BLaER1 treated with 17β-estradiol and CSF1 and Interleukin-3, amounts not matched to agents 10 nM and 100 nM (cell line): Measurements from ENCODE around the gene BLVRB.

Source experiments
- H3K27ac ChIP-seq, 11 experiments: shearing (Covaris generic); formaldehyde crosslinking; 2 replicates each; pipeline ENCODE4 v1.8.1; 2022
- H3K27me3 ChIP-seq, 11 experiments: shearing (Covaris generic); formaldehyde crosslinking; 2 replicates each; pipeline ENCODE4 v1.8.1; 2022
- H3K36me3 ChIP-seq, 11 experiments: shearing (Covaris generic); formaldehyde crosslinking; 2 replicates each; pipeline ENCODE4 v1.8.1; 2022
- H3K4me1 ChIP-seq, 10 experiments: shearing (Covaris generic); formaldehyde crosslinking; 2 replicates each; pipeline ENCODE4 v1.8.1; 2022
- H3K4me2 ChIP-seq, 11 experiments: shearing (Covaris generic); formaldehyde crosslinking; 2 replicates each; pipeline ENCODE4 v1.8.1; 2022
- H3K4me3 ChIP-seq, 10 experiments: shearing (Covaris generic); formaldehyde crosslinking; 2 replicates each; pipeline ENCODE4 v1.8.1; 2022
- H3K9ac ChIP-seq, 11 experiments: shearing (Covaris generic); formaldehyde crosslinking; 2 replicates each; pipeline ENCODE4 v1.8.1; 2022
- H3K9me3 ChIP-seq, 11 experiments: shearing (Covaris generic); formaldehyde crosslinking; replicated peaks in 1 of 11; 2 replicates each; pipeline ENCODE4 v1.8.1; 2022
- H4K20me1 ChIP-seq, 11 experiments: shearing (Covaris generic); formaldehyde crosslinking; 2 replicates each; pipeline ENCODE4 v1.8.1; 2022
- Cebpa-rat ChIP-seq, 11 experiments: shearing (Covaris generic); IDR thresholded peaks; 2 replicates each; pipeline ENCODE4 v1.8.1; 2022

BLVRB gene

DNA sequence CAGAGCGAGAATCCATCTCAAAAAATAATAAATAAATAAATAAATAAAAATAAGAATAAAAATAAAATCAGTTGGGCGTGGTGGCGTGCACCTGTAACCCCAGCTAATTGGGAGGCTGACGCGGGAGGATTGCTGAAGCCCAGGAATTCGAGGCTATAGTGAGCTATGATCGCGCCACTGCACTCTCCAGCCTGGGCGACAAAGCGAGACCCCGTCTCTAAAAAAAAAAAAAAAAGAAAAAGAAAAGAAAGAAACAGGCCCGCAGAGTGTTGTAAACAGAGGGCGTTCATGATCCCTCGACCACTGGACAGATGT is 45.1 kb downstream of the BLVRB start:
- H3K27me3 ChIP-seq = no peaks in the 10 kb centered on the region
- peaks cover 55 to 83% (median 77%) of the 10 kb centered on the region in 10 experiments for H3K4me1 ChIP-seq
- H3K36me3 ChIP-seq = peaks cover 11 to 21% (median 18%) of the 10 kb centered on the region in 11 experiments
- peak overlapping the region; percentile 80 to 98 (median 94) for H3K4me2 ChIP-seq
- peak overlapping the region in 10 of 11 experiments; percentile 78 to 98 (median 88); a peak in 18 of 22 replicates for H3K27ac ChIP-seq
- H3K9ac ChIP-seq = peak overlapping the region; percentile 78 to 97 (median 85)
- TF ChIP-seq Cebpa-rat (IDR thresholded peaks at IDR 0.05) = no peak
- peak overlapping the region; percentile 54 to 85 (median 66) for H3K4me3 ChIP-seq
- peaks cover 0 to 43% (median 14%) of the 10 kb centered on the region in 11 experiments; a peak in 13 of 22 replicates for H4K20me1 ChIP-seq
- H3K9me3 ChIP-seq = no peaks in the 10 kb centered on the region

DNA sequence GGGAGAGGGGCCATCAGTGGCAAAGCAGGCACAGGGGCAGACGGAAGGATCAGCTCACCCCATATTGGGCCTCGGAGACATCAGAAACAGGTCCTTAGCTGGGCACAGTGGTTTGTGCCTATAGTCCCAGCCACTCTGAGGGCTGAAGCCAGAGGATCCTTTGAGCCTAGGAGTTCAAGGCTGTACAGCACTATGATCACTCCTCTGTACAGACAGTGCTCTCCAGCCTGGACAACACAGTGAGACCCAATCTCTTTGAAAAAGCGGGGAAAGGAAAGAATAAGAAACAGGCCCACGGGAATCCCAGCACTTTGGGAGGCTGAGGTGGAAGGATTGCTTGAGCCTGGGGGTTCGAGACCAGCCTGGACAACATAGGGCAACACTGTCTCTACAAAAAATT is 45.8 kb downstream of the BLVRB start:
- no peaks in the 10 kb centered on the region for H3K9me3 ChIP-seq
- H3K27me3 ChIP-seq = no peaks in the 10 kb centered on the region
- peak overlapping the region in 3 of 11 experiments; percentile 89 to 98 (median 96); a peak in 7 of 22 replicates for H3K4me2 ChIP-seq
- no peak overlapping the region; a peak in 2 of 22 replicates for H3K9ac ChIP-seq
- H3K4me3 ChIP-seq = no peak overlapping the region
- H4K20me1 ChIP-seq = peaks cover 0 to 38% (median 11%) of the 10 kb centered on the region in 11 experiments; a peak in 13 of 22 replicates
- peaks cover 55 to 90% (median 83%) of the 10 kb centered on the region in 10 experiments for H3K4me1 ChIP-seq
- H3K27ac ChIP-seq = 0 out of 22 replicates have a peak overlapping the region, but pooled peaks of 2 of the 11 experiments have one; percentile 3 to 10
- H3K36me3 ChIP-seq = peaks cover 11 to 21% (median 18%) of the 10 kb centered on the region in 11 experiments
- no peak for TF ChIP-seq Cebpa-rat (IDR thresholded peaks at IDR 0.05)

DNA sequence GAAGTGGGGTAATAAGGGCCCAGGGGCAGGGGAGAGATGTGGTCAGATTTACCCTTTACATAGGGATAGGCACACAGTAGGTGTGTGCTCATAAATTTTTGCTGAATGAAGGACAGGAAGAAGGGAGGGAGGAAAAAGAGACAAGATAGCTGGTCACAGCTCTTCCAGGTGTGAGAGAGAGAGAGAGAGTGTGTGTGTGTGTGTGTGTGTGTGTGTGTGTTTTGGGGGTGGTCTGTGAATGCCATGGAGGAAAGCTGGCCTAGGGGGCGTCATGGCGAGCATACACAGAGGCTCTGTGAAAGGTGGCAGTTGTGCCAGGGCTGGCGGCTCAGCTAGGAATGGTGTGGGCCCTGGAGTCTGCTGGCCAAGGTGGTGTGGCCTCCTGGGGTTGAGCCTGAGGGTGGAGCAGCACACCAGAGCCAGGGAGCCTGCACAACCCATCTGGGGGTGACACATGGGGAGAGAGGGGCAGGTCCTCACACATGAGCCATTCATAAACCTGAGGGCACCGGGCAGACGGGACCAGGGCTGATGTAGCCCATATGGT is 46.4 kb downstream of the BLVRB start:
- no peak for TF ChIP-seq Cebpa-rat (IDR thresholded peaks at IDR 0.05)
- Histone ChIP-seq H3K36me3 (peaks cover 11 to 21% (median 18%) of the 10 kb centered on the region in 11 experiments), H4K20me1 (peaks cover 0 to 33% (median 9%) of the 10 kb centered on the region in 11 experiments; a peak in 13 of 22 replicates), H3K4me2 (peak overlapping the region in 2 of 11 experiments; percentile 89 to 96; a peak in 2 of 22 replicates), H3K4me3 (no peak overlapping the region), H3K27me3 (no peaks in the 10 kb centered on the region), H3K4me1 (peaks cover 55 to 94% (median 81%) of the 10 kb centered on the region in 10 experiments), H3K27ac (peak overlapping the region in 2 of 11 experiments; percentile 3 to 10; a peak in 1 of 22 replicates), H3K9ac (peak overlapping the region in 2 of 11 experiments; percentile 24 to 39; a peak in 2 of 22 replicates), H3K9me3 (no peaks in the 10 kb centered on the region)

DNA sequence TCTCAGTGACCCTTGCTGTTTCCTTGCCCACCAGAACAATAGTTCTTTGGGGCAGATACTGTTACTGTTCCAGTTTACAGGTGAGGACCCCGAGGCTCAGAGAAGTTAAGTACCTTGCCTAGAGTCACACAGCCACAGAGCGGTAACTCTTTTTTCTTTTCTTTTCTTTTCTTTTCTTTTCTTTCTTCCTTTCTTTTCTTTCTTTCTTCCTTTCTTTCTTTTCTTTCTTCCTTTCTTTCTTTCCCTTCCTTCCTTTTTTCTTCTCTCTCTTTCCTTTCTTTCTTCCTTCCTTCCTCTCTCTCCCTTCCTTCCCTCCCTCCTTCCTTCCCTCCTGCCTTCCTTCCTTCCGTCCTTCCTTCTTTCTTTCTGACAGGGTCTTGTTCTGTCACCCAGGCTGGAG is 47.5 kb downstream of the BLVRB start:
- no peak overlapping the region for H3K4me3 ChIP-seq
- peaks cover 9 to 15% (median 13%) of the 10 kb centered on the region in 11 experiments for H3K36me3 ChIP-seq
- no peaks in the 10 kb centered on the region for H3K9me3 ChIP-seq
- peak overlapping the region; percentile 49 to 87 (median 79); a peak in 17 of 22 replicates for H3K27ac ChIP-seq
- no peaks in the 10 kb centered on the region for H3K27me3 ChIP-seq
- H3K4me2 ChIP-seq = peak overlapping the region; percentile 73 to 96 (median 83); a peak in 21 of 22 replicates
- H3K4me1 ChIP-seq = peaks cover 60 to 94% (median 81%) of the 10 kb centered on the region in 10 experiments
- TF ChIP-seq Cebpa-rat (IDR thresholded peaks at IDR 0.05) = no peak
- peak overlapping the region in 9 of 11 experiments; percentile 54 to 74 (median 68); a peak in 10 of 22 replicates for H3K9ac ChIP-seq
- peaks cover 0 to 22% (median 5%) of the 10 kb centered on the region in 11 experiments; a peak in 13 of 22 replicates for H4K20me1 ChIP-seq

DNA sequence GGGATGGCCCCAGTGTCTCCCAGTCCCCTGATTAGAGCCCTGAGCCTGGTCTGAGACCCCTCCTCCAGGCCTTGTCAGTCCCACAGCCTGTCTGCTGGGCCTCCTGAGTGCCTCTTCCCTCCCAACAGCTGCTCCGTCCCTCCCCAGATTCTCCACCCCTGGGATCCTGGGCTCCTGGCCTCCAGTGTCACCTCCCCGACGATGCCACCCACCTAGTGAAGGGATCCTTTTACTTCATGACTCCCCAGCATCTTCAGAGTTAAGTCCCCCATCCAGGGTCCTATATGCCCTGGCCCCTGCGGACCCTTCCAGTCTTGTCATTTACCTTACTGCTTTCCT is 47.9 kb downstream of the BLVRB start:
- Histone ChIP-seq H4K20me1 (peaks cover 0 to 17% (median under 1%) of the 10 kb centered on the region in 11 experiments; a peak in 9 of 22 replicates), H3K4me3 (peak overlapping the region in 3 of 10 experiments; percentile 19 to 39 (median 25); a peak in 3 of 20 replicates), H3K9me3 (no peaks in the 10 kb centered on the region), H3K4me1 (peaks cover 65 to 93% (median 81%) of the 10 kb centered on the region in 10 experiments), H3K27ac (peak overlapping the region; percentile 49 to 87 (median 79); a peak in 21 of 22 replicates), H3K36me3 (peaks cover 5 to 11% (median 9%) of the 10 kb centered on the region in 11 experiments), H3K4me2 (peak overlapping the region; percentile 73 to 96 (median 83)), H3K9ac (peak overlapping the region; percentile 54 to 74 (median 69); a peak in 21 of 22 replicates), H3K27me3 (no peaks in the 10 kb centered on the region)
- TF ChIP-seq Cebpa-rat (IDR thresholded peaks at IDR 0.05) = no peak

DNA sequence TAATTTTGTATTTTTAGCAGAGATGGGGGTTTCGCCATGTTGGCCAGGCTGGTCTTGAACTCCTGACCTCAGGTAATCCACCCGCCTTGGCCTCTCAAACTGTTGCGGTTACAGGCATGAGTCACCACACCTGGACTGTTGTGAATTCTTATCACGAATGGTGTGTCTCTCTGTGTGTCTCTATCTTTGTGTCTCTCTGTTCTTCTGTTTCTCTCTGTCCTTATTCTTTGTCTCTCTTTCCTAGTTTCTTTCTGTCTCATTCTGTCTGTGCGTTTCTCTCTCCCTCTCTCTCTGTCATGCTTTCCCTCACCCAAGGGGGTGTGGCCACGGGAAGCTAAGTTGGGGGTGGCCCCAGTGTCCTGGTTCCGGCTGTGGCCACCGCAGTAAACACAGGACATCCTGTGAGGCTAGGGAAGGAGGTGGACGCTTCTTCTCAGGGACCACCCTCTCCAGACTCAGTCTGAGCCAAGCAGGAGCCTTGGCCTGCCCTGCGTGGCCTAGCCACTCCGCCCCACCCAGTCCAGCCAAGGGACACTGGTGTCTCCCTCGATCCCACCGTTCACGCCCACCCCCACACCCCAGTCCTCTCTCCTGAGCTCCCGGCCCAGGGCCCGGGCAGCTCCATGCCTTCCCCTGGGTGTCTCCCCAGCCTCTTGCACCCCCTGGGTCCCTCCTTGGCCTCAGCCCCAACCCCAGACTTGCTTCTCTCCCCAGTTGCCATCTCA is 48.5 kb downstream of the BLVRB start:
- Histone ChIP-seq H3K4me2 (peak overlapping the region; percentile 73 to 96 (median 83)), H3K9ac (peak overlapping the region; percentile 54 to 74 (median 69); a peak in 21 of 22 replicates), H3K27me3 (no peaks in the 10 kb centered on the region), H3K9me3 (no peaks in the 10 kb centered on the region), H4K20me1 (peaks cover 0 to 12% (median 0%) of the 10 kb centered on the region in 11 experiments; a peak in 4 of 22 replicates), H3K27ac (peak overlapping the region; percentile 49 to 87 (median 79); a peak in 21 of 22 replicates), H3K4me1 (peaks cover 70 to 93% (median 81%) of the 10 kb centered on the region in 10 experiments), H3K36me3 (peaks cover 0 to 6% (median 3%) of the 10 kb centered on the region in 11 experiments; a peak in 13 of 22 replicates), H3K4me3 (peak overlapping the region in 3 of 10 experiments; percentile 19 to 39 (median 25); a peak in 4 of 20 replicates)
- no peak for TF ChIP-seq Cebpa-rat (IDR thresholded peaks at IDR 0.05)

DNA sequence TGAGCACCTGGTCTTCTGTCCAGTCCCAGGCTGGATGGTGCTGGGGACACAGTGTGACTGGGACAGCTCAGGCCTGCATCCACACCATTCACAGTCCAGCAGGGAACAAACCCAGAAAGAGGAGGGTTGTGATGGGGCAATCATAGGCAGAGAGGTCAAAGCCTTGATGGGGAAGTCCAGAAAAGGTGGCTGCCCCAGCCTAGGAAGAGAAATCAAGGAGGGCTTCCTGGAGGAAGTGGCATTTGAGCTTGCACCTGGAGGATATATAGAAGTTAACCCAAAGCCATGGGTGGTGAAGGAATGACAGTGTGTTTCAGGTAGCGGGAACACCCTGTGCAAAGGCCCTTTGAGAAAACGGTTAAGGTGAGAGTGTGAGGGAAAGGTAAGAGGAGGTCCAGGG is 49.8 kb downstream of the BLVRB start:
- Histone ChIP-seq H3K9me3 (no peaks in the 10 kb centered on the region), H3K36me3 (no peaks in the 10 kb centered on the region), H3K9ac (peak overlapping the region in 1 of 11 experiments; percentile 74; a peak in 1 of 22 replicates), H3K4me1 (peaks cover 72 to 97% (median 84%) of the 10 kb centered on the region in 10 experiments), H3K4me2 (peak overlapping the region; percentile 73 to 96 (median 83); a peak in 19 of 22 replicates), H4K20me1 (no peaks in the 10 kb centered on the region), H3K4me3 (no peak overlapping the region), H3K27ac (peak overlapping the region in 9 of 11 experiments; percentile 19 to 87 (median 76); a peak in 18 of 22 replicates), H3K27me3 (no peaks in the 10 kb centered on the region; a peak in 1 of 22 replicates)
- TF ChIP-seq Cebpa-rat (IDR thresholded peaks at IDR 0.05) = no peak; a peak in 1 of 22 replicates

DNA sequence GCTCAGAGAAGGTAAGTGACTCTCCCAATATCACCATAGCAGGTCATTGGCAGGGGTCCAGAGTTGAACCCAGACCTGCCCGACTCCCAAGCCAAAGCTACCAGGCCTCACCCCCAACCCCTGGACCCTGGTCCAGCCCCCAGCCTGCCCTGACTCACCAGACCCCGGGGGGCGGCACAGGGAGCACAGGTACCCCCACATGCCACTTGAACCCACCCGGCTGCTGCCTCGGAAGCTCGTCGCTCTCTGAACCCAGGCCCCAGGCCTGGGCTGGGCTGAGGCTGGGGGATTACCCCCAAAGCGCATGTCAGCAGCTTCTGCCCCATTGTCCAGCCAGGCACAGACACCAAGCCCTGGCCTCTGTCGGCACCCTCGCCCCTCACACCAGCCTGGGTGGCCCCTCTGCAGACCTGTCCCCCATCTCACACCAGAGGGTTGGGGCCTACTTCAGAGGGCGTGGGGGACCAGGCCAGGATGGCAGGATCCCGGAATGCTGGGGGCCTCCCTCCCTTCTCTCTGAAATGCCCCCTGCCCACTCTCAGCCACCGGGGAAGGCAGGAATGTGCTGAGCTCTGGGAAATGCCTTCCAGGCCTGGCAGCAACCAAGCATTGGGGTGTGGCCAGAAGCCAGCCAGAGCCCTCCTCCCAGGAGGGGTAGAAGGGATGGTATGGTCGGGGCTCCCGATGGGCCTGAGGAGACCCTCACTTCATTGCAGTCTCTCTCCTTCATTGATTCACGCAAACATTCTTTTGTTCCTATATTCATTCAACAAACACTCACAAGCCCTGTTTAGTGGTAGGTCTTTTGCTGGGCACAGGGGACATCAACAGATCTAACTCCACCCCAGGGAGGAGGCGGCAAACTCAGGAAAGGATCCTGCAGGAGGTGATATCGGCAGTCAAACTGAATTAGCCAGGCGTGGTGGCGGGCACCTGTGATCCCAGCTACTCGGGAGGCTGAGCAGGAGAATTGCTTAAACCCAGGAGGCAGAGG is 50.7 kb downstream of the BLVRB start:
- H3K27ac ChIP-seq = peak overlapping the region in 8 of 11 experiments; percentile 23 to 85 (median 43); a peak in 12 of 22 replicates
- no peaks in the 10 kb centered on the region for H3K36me3 ChIP-seq
- H3K27me3 ChIP-seq = no peaks in the 10 kb centered on the region; a peak in 1 of 22 replicates
- peak overlapping the region in 10 of 11 experiments; percentile 31 to 96 (median 87); a peak in 17 of 22 replicates for H3K4me2 ChIP-seq
- H3K4me3 ChIP-seq = no peak overlapping the region
- peak overlapping the region in 5 of 11 experiments; percentile 1 to 45 (median 24); a peak in 5 of 22 replicates for H3K9ac ChIP-seq
- peak in 3 of 11 experiments; percentile 9 to 27 (median 16); a peak in 2 of 22 replicates for TF ChIP-seq Cebpa-rat (IDR thresholded peaks at IDR 0.05)
- no peaks in the 10 kb centered on the region for H3K9me3 ChIP-seq
- no peaks in the 10 kb centered on the region for H4K20me1 ChIP-seq
- H3K4me1 ChIP-seq = peaks cover 74 to 98% (median 92%) of the 10 kb centered on the region in 10 experiments
